Measurements from ENCODE around the gene NIPBL. TPM values are rescaled to one million over a fixed set of nuclear protein-coding genes. Genes with fewer than 3 reads are reported as not detected.

Gene NIPBL
- total and polyA plus RNA-seq, 2 of the 8 experiments (the other 6 are each of a cell fraction or from before 2014, with no cell fraction given), result 21.1 to 53.5 TPM

GRCh38 chr5:36861871-36862270, 14.7 kb upstream of the NIPBL start:
- Histone ChIP-seq H3K23me2 (ENCODE audit: low read depth, low read length) (no peaks in the 10 kb centered on the region; the same call in 1 of the 2 replicates), H4K20me1 (replicated peaks in 1 of 2; ENCODE audit: control insufficient read depth in 1 of 2, insufficient read depth in 2 of 2, low read length in 2 of 2) (no peaks in the 10 kb centered on the region), H3K27me3 (replicated peaks in 1 of 4; ENCODE audit: control insufficient read depth in 3 of 4, extremely low read depth in 1 of 4, insufficient read depth in 3 of 4, low read length in 3 of 4) (no peaks in the 10 kb centered on the region), H2BK12ac (ENCODE audit: low read depth, low read length) (no peak overlapping the region), H2BK20ac (ENCODE audit: low read length) (no peak overlapping the region), H3K14ac (ENCODE audit: insufficient read length) (no peak overlapping the region), H3K4ac (replicated peaks; ENCODE audit: insufficient read length, low read depth, low read length) (no peak overlapping the region), H3K9me3 (ENCODE audit: insufficient read depth in 2 of 2, low read depth in 1 of 2, low read length in 1 of 2) (0 out of 4 replicates have a peak, but pooled peaks cover 0 to 2% of the 10 kb centered on the region in 2 experiments), H2AFZ (ENCODE audit: low read length) (no peak overlapping the region), H3K56ac (replicated peaks; ENCODE audit: insufficient read length, low read depth, low read length) (no peak overlapping the region), H3K4me1 (replicated peaks in 1 of 4; ENCODE audit: control insufficient read depth in 3 of 4, insufficient read depth in 4 of 4, low read length in 3 of 4) (0 out of 7 replicates have a peak, but pooled peaks cover 0 to 6% (median 0%) of the 10 kb centered on the region in 4 experiments), H2BK120ac (replicated peaks; ENCODE audit: low read depth, low read length) (no peak overlapping the region), H2BK15ac (ENCODE audit: low read length) (no peak overlapping the region), H3K36me3 (ENCODE audit: control insufficient read depth in 2 of 4, insufficient read depth in 4 of 4, low read length in 3 of 4) (no peaks in the 10 kb centered on the region; a peak in 1 of 8 replicates), H3K79me2 (ENCODE audit: control insufficient read depth in 1 of 2, insufficient read depth in 2 of 2, low read length in 2 of 2) (no peaks in the 10 kb centered on the region), H3K18ac (ENCODE audit: extremely low read depth, low read length) (no peak overlapping the region), H4K8ac (ENCODE audit: extremely low read depth, insufficient read depth, low read length) (no peak overlapping the region), H3K27ac (ENCODE audit: low read depth, low read length) (no peak overlapping the region), H2AK5ac (ENCODE audit: low read depth, low read length) (no peak overlapping the region), H3K4me2 (ENCODE audit: insufficient read depth in 1 of 2, low read depth in 2 of 2, low read length in 2 of 2) (no peak overlapping the region), H3K9ac (replicated peaks in 1 of 4; ENCODE audit: extremely low read depth in 1 of 4, low read depth in 3 of 4, low read length in 3 of 4) (no peak overlapping the region), H3K23ac (ENCODE audit: insufficient read length) (no peak overlapping the region), H4K5ac (ENCODE audit: insufficient read length, low read depth, low read length) (no peak overlapping the region), H3K4me3 (ENCODE audit: extremely low read depth in 1 of 4, insufficient read depth in 2 of 4, low read depth in 3 of 4, low read length in 4 of 4) (no peak overlapping the region), H3K79me1 (ENCODE audit: low read depth, low read length) (no peaks in the 10 kb centered on the region), H4K91ac (replicated peaks; ENCODE audit: insufficient read length, low read length) (no peak overlapping the region), H2BK5ac (ENCODE audit: low read depth, low read length) (no peak overlapping the region)
- WGBS, 2 experiments (ENCODE audit: extremely low coverage in 1 of 2, insufficient coverage in 1 of 2, insufficient read length in 1 of 2, insufficient replicate concordance in 2 of 2, low coverage in 1 of 2, low lambda C conversion rate in 2 of 2, missing lambda C conversion rate in 1 of 2), result 92% methylated on average over 1 of the region's 1 CpG; no CpG with 5 or more reads in 1 of the 2 experiments
- CTCF ChIA-PET (ENCODE audit: partially characterized antibody), result interaction anchor here (9.3 kb wide), 1 partner anchor 124 kb away, joined by 121 read pairs; no protein-coding TSS in a partner anchor
- POLR2A ChIA-PET (ENCODE audit: partially characterized antibody), result no interaction called here
- DNase-seq (ENCODE audit: low read depth in 1 of 2, low spot score in 2 of 2) (no peak), FAIRE-seq (no peak)
- TF ChIP-seq CREB1 (IDR thresholded peaks at IDR 0.05) (no peak), USF2 (IDR thresholded peaks at IDR 0.05; ENCODE audit: low read length) (no peak), BACH1 (IDR thresholded peaks at IDR 0.05; ENCODE audit: low read length) (no peak), ATF3 (IDR thresholded peaks at IDR 0.05; ENCODE audit: insufficient read depth, low read depth, low read length) (no peak), TEAD4 (IDR thresholded peaks at IDR 0.05; ENCODE audit: low read depth, low read length) (no peak), RNF2 (IDR thresholded peaks at IDR 0.05; ENCODE audit: borderline replicate concordance, low read depth, low read length, missing control alignments, poor library complexity, severe bottlenecking) (no peak), POU5F1 (IDR thresholded peaks at IDR 0.05; ENCODE audit: low read depth, low read length) (no peak), KDM1A (IDR thresholded peaks at IDR 0.05; ENCODE audit: borderline replicate concordance, low read length) (no peak), NANOG (IDR thresholded peaks at IDR 0.05; ENCODE audit: insufficient read depth, low read depth, low read length, poor library complexity, severe bottlenecking) (no peak), SP1 (IDR thresholded peaks at IDR 0.05; ENCODE audit: low read depth, low read length) (no peak), TCF12 (IDR thresholded peaks at IDR 0.05; ENCODE audit: low read depth, low read length) (no peak), SRF (IDR thresholded peaks at IDR 0.05; ENCODE audit: low read depth, low read length) (no peak), SUZ12 (IDR thresholded peaks at IDR 0.05; ENCODE audit: low read length) (no peak)

All from H1 (cell line).